SK-N-SH (cell line): ENCODE results near the gene MORC3.

Source experiments
- RFX5 ChIP-seq: IDR thresholded peaks from 2 replicates; pipeline ENCODE4 v1.6.1; 2012; ENCODE audit warnings: mild to moderate bottlenecking, improper control_type of control experiment, low read length
- ZBTB33 ChIP-seq: IDR thresholded peaks from 2 replicates; pipeline ENCODE4 v1.4.0; 2012; ENCODE audit warnings: low read depth, borderline replicate concordance

- TF ChIP-seq RFX5 (no peak), ZBTB33 (no peak)
Observed at GRCh38 chr21:36400719-36401118, 80.7 kb downstream of the MORC3 start.
